Astrocyte of the spinal cord (primary cell): Measurements from ENCODE around the gene MRTO4.
"Not testable (repeated sequence)": the region's sequence is repeated elsewhere in the genome, so short reads cannot be mapped to it uniquely, and the experiment has no call there.

Experiments used
- DNase-seq: peaks from one replicate; pipeline ENCODE4 v3.0.0; 2011; ENCODE audit warnings: low read depth, low spot score
- H3K4me3 ChIP-seq: 2 replicates; pipeline ENCODE4 v1.5.1; 2011; ENCODE audit warnings: low read depth, mild to moderate bottlenecking, low read length, moderate library complexity
- in situ Hi-C: cut with HindIII; loops from 2 replicates; pipeline ENCODE4 v1.10.0; 2017; ENCODE audit warnings: low sequenced_read_pairs
- TF ChIP-seq, protein P1 (sequence below): IDR thresholded peaks from 2 replicates; pipeline ENCODE4 v1.5.1; 2012; ENCODE audit warnings: low read depth, mild to moderate bottlenecking, low read length, inconsistent platforms

The MRTO4 gene

DNA sequence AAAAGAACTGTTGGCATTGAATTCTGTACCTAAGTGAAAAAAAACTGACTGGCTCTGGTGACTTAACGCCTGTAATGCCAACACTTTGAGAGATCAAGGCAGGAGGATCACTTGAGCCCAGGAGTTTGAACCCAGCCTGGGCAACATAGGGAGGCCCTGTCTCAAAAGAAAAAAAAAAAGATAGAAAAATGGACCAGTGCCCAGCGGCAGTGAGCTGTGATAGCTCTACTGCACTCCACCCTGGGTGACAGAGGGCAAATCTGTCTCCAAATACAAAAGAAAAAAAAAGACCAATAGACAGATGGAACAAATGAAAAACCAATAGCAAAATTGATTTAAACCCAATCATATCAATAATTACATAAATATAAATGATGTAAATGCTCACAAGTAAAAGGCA, 37.6 kb downstream of the MRTO4 start:
- H3K4me3 ChIP-seq: peak overlapping the region; percentile 40
- TF ChIP-seq, protein P1, sequence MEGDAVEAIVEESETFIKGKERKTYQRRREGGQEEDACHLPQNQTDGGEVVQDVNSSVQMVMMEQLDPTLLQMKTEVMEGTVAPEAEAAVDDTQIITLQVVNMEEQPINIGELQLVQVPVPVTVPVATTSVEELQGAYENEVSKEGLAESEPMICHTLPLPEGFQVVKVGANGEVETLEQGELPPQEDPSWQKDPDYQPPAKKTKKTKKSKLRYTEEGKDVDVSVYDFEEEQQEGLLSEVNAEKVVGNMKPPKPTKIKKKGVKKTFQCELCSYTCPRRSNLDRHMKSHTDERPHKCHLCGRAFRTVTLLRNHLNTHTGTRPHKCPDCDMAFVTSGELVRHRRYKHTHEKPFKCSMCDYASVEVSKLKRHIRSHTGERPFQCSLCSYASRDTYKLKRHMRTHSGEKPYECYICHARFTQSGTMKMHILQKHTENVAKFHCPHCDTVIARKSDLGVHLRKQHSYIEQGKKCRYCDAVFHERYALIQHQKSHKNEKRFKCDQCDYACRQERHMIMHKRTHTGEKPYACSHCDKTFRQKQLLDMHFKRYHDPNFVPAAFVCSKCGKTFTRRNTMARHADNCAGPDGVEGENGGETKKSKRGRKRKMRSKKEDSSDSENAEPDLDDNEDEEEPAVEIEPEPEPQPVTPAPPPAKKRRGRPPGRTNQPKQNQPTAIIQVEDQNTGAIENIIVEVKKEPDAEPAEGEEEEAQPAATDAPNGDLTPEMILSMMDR: no peak
- DNase-seq: no peak
- in situ Hi-C loops: no loop called here

DNA sequence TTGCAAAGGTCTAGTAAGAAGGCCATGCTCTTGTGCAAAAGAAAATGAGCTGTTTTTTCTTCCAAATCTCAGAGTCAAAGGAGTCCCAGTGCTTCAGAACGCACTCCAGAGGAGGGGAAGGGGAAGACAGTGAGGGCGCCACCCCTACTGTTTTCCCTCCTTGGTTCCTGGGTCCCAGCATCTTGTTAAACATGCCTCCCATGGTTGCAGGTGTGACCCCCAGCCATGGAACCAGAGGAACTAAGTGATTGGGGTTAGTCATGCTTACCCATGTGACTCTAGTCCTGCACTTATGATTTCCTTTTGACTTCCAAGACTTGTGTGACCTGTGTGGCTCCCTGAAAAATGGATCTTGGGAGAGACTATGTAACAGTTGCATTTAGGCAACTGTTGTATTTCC, 43.0 kb downstream of the MRTO4 start:
- DNase-seq: no peak
- TF ChIP-seq, protein P1: no peak
- in situ Hi-C loops: no loop called here
- no peak overlapping the region for H3K4me3 ChIP-seq

DNA sequence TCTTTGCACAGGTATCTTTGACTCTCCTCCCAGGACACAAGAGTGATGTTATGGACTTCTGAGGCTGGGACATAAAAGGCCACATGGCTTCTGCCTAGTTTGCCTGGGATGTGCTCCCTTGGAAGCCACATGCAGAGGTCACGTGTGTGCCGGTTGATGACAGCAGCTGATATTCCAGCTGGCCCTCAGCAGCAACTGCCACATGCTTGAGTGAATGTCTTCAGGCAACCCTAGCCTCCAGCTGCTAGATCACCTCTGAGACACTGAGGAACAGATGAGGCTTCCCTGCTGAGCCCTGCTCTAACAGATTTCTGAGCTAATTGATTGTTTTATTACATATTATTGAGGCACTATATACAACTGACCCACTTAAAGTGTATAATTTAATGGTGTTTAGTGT, 48.6 kb downstream of the MRTO4 start:
- TF ChIP-seq, protein P1: no peak
- no peak overlapping the region for H3K4me3 ChIP-seq
- no peak for DNase-seq
- in situ Hi-C loops: no loop called here

DNA sequence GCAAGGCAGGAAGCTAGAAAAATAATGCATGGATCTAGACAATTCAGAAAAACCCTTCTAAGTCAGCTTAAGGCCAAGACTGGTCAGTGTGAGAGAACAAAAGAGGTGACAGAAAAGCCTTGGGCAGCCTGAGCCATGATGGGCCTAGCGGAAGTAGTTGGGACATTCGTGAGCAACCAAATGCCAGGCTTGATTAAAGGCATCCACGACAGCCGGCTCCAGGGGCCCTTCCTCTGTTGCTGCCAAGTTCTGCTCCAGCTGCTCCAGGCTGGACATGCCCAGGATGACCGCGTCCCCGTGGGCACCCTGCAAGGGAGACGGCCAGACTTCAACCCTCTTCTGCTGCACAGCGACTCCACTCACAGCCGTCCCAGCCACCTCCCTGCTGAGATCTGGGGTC, 52.5 kb downstream of the MRTO4 start:
- in situ Hi-C loops, DNase-seq, H3K4me3 ChIP-seq: not testable (repeated sequence)

DNA sequence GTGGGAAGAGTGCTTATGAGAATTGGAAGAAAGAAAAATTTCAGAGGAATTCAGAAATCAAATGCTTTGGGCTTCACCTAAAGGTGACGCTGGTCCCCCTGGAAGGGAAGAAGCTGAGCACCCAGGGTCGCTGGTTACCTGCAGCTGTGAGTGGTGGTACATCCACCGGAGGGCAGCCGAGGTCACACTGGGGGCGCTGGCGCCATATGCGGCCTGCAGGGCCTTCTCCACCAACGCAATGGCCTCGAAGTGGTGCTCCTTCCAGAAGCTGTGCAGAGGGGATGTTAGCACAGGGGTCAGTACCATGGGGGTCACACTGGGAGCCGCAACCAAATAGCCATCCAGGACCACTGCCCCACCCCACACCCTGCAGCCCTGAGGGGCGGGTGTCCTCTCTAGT, 54.3 kb downstream of the MRTO4 start:
- H3K4me3 ChIP-seq: no peak overlapping the region
- in situ Hi-C loops: no loop called here
- TF ChIP-seq, protein P1: no peak
- no peak for DNase-seq

DNA sequence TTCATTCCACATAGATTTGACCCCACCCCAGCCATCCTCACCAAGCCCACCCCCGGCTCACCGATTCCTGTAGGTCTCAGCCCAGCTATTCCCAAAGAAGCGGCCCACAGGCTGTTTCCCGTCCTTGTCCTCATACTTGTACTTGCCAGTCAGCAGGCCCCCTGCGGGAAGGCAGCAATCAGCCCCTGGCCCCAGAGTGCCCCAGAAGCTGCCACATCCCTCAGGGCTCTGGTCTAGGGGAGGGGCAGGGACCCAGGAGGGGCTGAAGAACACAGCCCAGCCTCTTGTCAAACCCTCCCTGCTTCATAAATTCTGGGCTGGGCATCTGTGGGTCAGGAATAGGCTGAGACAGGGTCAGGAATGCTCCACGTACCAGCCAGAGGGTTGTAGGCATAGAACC, 55.3 kb downstream of the MRTO4 start:
- in situ Hi-C loops: no loop called here
- TF ChIP-seq, protein P1: no peak
- no peak overlapping the region for H3K4me3 ChIP-seq
- DNase-seq: no peak

DNA sequence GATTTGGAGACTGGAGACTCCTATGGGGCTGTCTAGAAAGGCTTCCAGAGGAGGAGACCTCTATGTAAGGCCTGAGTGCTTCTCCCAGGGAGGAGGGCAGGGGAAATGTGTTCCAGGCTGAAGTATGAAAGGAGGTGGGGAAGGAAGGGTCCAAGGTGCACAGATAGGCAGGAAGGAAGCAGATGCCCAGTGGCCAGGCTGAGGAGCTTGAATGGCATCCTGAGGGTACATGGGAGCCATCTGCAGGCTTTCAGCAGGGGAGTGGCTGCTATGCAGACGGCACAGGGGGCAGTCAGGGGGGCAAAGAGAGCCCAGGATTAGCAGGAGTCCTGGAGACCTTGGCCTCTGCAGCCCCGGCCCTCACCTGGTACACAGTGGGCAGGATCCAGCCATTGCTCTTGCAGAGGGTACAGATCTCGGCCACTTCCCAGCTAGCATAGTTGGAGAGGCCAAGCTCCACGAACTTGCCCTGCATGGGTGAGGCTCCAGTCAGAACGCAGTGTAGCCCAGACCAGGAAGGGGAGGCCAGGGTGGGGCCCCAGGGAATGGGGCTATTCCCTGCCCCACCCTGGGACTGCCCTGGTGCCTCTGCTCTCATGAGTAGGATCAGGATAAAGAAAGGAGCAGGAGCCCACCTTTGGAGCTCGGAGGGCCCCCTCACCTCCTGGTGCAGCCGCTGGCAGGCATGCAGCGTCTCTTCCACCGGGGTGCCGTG, 56.3 kb downstream of the MRTO4 start:
- H3K4me3 ChIP-seq: no peak overlapping the region
- TF ChIP-seq, protein P1: no peak
- in situ Hi-C loops: no loop called here
- DNase-seq: no peak
